ENCODE data around the gene BLNK.

BLNK gene

DNA sequence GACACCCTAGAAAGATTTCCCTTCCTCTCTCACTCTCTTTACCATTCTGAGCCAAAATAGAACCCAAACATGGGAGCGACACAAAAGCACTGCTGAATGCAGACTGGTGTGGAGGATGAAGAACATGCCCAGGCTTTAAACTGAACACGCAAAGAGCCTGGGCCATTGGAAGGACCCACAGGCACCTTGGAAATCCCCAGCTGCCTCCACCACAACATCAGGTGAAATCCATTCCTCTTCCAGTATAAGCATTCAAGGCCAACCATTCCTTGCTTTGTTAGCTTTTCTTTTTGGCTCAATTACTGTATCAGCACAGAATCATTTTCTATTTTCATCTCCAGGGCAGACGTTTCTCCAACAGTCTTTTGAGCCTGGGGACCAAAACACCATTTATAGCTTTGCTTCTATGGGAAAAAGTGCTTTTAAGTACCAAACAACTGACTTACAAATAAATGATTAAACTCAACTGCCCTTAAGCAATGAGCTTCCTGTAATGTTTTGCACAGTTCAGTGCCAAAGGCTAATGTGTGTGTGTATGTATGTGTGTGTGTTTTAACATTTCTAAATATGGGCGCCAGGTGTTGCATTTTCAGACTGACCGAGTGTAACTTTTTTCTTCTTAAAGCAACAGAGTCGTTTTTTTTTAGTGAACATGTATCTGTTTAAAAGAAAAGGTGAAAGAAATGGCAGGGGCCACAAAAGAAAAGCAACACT is 16.2 kb upstream of the BLNK start:
- DNase-seq, result no peak

DNA sequence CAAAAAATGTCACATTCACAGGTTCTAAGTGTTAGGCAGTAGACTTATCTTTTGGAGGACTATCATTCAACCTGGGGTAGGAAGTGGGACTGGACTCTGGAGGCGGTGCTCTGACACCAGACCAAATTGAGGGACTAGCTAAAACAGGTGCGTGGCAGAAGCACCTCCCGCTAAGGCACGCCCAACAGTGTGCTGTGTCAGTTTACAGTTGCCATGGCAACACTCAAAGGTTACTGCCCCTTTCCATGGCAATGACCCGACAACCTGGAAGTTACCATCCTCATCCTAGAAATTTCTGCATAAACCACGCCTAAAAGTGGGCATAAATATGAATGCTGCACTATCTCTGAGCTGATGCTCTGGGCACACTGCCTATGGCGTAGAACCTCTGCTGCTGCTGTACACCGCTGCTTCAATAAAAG is 14.0 kb upstream of the BLNK start:
- no peak for DNase-seq

DNA sequence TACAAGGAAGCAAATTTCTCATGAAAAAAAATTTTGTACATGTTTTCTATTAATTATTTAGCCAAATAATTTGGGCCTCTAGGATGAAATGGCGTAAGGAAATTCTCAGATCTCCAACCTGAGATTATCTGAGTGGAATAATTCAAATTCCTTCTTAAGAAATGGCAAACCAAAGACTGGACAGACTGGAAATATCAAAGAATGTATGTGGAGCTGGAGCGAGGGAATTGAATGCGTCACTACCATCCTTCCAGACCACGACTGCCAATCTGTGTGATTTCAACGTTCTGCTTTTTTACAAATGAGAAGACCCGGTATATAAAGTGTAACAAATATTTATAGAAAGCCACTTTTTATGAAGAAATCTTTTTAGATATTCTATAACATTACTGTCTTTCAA is 12.4 kb upstream of the BLNK start:
- no peak for DNase-seq

DNA sequence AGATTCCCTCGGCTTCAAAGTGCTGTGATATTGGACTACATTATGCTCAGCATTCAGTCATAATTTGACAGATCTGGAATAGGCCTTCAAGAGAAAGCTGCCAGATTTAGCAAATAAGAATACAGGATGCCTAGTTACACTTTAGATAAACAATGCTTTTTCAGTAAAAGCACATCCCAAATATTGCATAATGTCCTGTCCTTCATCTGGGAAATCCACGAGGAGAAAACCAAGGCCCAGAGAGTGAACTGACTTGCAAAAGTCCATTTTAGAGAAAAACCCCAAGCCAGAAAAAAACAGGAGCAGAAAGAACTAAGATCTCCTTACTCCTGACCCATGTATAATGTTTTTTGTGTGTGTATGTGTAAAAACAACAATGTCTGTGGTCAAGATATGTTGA is 12.0 kb upstream of the BLNK start:
- no peak for DNase-seq

DNA sequence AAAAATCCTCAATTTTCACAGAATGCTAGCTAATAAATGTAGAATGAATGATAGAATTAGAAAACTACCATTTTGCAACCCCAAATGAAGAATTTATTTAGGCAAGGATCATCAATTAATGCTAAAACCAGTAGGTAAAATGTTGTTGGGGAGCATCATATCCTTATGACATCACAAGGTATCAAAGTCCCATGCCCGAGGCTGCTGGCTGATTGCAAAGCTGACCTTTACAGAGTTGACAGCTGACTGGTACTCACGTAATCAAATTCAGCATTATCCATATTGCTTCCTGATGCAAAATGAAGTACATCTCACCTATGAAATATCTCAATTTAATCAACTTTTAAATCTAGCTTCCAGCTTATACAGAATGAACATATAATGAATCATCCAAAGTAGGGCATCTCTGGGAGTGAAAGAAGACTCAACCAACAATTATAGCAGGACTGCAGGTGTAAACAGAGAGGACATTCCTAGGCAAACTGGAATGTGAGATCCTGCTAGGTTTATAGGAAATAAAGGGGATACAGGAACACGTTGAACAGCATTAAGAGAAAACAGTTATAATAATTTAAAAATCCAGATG is 10.2 kb upstream of the BLNK start:
- DNase-seq, result no peak

DNA sequence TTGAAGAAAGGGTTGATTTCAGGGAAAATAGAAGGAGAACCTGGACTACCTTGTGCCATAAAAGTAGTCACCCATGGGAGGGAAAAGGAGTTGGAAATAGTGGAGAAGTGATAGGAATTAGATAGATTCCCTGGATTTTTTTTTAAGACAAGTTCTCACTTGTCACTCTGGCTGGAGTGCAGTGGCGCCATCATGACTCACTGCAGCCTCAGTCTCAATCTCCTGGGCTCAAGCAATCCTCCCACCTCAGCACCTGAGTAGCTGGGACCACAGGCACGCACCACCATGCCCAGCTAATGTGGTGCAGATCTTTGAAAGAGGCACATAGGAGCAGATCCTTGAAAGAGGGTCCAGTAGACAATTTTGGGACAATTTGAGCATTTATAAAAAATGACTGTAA is 9.5 kb upstream of the BLNK start:
- DNase-seq, result no peak

DNA sequence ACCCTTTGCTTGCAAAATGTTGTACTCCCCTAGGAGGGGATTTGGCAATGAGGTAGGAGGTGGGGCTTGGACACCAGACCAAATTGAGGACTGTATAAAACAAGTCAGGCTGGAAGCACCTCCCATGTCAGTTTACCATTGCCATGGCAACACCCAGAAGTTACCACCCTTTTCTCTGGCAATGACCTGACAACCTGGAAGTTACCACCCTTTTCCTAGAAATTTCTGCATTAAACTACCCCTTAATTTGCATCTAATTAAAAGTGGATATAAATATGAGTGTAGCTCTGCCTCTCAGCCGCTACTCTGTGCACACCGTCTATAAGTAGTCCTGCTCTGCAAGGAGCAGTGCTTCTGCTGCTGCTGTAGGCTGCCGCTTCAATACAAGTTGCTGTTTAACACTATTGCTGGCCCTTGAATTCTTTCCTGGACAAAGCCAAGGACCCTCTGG is 7.8 kb upstream of the BLNK start:
- no peak for DNase-seq

DNA sequence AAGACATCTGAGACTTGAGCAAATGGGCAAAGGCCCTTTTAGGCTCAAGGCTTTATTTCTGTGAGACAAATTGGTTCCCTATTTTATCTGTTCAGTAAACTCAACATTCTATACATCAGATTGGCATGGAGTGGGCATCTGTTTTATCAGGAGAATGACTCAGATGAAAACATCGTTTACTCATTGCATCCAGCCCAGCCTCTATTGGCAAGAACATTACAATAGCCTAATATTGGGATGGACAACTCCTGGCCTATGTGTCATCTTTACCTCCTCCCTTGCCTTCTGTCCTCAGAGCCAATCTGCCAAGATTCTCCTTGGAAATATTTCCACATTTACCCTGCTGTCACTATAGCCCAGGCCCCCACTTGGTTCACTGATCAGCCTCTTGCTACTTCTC is 5.5 kb upstream of the BLNK start:
- no peak for DNase-seq

DNA sequence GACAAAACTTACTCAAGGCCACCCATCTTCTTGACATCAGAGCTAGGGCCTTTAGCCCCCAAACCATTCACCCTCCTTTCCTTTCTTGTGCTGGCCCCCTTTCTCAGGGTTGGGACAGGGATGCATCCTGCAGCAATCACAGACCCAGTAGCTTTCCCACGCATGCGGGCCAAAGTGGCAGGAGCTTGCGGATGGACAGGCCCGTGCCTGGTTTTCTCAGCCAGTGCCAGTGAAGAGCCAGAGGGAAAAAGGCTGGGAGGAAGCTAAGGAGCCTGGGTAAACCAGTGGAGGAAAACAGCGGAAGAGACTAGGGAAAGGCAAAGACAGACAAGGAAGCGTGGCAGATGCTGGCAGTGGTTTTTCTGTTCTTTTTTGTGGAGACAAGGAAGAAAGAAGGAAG is 5.1 kb upstream of the BLNK start:
- no peak for DNase-seq

DNA sequence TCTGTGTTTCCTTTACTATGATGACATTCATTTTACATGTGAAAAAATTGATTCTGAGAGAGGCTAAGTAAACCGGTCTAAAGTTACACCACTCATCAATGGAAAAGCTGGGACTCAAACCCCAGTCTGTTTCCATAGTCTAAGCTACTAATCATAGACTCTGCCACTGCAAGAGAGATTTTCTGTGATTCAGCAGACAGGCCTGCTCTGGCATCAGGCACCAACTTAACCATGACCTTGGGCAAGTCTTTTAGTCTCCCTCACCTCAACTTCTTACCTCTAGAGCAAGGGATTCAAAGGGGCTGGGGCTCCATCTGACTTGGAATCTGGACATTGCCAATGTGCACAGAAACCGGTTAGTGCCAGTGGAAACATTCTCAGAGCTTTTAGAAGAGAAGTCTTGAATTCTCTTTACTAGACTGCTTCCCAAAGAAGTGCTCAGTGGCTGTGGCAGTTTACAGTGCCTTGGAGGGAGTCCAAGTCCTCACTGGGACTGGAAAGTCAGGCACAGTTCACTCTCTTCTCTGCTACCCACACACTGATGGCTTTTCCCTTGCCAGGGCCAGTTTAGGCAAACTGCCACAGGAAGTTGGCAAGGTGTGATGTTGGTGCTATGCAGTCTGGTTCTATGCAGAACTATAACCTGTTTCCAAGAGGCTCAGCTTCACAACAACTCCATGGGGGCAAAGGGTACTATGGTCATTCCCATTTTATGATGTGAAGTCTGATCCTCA is 4.5 kb upstream of the BLNK start:
- no peak for DNase-seq

DNA sequence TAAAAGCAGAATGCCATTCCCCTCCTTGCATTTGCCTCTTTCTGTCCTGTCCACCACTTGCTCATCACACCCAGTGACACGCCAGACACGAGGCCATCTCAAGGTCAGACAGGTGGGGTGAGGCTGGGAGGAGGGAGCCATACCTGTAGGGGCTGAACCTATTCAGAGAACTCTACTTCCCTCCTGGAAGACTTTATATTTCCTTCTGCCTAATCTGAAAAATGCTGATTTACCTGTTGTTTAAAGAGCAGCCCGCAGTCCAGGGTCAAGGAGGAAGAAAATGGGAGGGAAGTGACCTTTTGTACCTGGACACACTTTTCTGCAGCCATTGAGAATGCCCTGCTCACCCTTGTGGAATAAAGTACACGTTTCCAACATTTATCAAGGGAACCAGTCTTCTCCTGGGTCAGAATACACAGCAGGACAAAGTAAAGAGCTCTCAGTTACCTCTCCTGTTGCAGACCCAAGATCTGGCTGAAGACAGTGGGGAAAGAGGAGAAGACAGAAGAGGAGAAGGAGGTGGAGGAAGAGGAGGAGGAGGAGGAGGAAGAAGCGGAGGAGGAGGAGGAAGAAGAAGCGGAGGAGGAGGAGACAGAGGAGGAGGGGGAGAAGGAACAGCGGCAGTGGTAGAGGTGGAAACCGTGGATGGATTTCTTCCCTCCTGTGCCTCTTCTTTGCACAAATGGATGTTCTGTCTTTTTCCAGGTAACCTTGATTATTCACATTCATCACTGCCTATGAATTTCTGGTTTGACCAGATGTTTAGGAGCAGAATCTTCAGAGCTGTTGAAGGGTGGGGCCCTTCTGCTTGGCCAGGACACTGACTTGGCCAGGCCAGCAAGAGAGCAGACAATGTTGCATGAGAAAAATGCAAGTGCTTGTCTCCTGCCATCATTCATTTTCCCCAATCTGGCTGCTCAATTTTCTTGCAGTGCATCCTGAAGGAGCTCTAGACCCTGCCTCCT is 1.2 kb upstream of the BLNK start:
- DNase-seq, result no peak

DNA sequence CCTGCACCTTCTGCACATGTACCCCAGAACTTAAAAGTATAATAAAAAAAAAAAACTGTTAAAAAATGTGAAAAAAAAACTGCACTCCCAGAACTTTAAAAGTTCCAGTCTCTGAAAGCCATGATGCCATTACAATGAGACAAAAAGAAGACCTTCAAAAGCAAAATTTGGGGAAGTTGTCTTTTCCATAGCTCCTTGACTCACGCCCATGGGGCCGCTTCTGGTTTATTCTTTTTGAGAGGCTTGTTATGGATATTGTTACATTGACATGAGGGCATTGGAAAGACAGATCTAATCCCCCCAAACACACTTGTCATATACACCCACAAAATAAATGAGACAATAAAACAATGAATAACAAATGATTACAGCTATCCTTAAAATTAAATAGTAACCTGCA is 798 bp downstream of the BLNK start:
- no peak for DNase-seq

DNA sequence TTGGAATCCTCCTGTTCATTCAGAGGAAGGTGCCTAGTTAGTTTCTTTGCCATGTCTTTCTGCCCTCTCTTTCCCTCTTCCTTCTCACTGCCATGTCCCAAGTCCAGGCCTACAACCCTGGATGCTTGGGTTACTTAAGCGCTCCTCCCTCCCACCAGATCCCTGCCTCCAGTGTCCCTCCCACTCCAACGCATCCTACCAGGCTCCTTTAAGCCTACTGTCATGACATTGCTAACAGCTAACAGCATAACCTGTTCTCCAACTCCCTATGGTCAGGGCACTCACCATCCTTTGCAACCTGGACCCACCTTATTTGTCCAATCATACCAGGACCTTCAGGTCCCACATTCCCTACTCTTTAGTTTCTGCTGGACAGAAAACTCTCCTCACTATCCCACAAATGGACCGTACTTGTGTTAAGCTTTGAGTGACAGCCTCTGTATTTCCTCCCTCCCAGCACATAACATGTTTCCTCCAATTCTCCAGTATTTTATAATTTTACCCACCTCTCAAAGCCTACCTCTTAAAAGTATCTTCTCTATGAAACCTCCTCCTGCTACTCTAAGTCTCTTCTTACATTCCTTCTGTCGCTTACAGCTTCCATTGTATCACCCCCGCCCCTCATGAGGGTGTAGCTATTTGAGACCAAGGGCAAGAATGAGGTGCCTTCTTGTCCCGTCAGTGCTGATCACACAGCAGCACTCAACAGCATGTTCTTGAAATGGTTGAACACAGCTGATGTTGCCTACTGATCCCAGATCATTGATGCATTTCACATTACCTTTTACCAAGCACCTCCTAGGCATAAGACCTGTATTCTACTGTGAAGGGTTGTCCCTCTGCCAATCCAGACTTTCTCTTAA is 1.7 kb downstream of the BLNK start:
- DNase-seq, result no peak

DNA sequence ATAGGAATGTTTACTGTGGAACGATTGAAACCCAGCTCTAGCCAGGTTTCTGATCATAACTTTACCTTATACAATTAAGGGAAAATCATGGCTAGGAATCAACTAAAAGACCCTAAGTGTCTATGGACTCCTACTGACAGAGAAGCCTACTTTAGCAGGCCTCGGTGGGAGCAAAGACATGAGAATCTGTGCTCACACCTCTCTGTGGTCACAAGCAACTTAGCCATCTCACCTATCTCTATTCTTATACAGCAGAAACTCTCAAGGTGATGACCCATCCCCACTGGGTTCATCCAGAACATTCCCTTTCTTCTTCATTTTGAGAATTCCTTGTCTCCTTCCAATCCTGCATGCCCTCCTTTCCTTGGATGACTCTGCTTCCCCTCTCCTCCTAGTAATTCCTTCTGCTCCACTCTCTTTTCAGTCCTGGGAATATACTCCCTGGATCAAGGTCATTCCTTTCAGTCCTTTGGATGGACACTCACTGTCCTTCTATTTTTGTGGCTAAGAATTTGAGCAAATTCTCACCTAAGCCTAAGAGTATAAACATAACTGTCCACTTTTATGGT is 2.9 kb downstream of the BLNK start:
- DNase-seq, result no peak

DNA sequence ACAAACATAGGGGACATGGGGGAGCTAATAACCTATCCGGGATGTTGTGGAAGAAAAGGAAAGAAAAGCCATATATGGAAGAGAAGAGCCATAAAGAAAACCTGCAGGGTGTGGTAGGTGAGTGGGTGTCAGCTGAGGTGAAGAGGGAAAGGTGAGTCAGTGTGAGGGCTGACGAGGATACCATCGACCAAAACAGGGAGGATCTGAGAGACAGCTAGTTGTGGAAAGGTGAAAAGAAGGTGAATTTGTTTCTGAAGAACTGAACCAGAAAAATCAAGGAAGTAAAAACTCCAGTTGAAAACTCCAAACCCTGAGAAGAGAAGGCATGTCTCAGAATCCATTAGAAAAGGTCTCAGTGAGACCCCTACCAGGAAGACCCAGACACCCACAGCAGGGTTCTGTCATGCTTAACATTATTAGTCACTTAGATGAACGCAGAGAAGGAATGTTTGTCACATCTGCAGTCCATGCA is 4.1 kb downstream of the BLNK start:
- no peak for DNase-seq

DNA sequence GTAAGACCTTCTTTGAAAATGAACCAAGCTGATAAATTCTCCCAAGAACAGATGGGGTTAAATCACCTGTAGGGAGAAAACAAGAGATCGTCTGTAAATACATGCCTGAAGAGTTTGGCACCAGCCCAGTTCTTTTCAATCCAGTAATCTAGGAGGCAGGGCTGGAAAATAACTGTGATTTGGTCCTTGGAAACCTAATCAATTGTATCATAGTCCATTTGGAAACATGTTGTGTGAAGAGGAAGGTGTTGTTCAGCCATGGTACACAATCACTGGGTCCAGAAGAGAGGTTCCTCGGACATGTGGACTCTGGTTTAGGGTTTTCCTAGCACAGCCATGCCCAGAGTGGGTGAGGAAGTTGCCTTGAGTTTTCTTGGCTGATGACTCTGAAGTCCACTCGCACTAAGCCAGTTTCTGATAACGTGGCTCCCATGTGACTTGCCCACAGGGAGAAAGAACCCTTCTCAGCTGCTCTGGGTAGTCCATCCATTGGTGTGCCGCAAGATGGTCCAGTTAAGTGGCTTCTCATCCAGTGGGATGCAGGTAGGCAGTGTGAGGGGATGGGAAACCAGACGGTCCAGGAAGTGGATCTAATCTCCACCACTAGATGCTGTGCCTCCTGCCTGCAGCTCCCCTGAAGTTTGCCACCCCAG is 5.1 kb downstream of the BLNK start:
- DNase-seq, result no peak

DNA sequence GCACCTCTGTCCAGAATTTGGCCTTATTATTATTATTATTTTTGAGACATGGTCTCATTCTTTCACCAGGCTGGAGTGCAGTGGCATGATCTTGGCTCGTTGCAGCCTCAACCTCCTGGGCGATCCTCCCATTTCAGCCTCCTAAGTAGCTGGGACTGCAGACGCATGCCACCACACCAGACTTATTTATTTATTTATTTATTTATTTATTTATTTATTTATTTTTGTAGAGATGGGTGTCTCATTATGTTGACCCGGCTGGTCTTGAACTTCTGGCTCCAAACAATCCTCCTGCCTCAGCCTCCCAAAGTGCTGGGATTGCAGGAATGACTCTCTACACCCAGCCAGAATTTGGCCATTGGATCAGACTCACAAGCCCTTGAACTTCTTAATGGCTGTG is 6.4 kb downstream of the BLNK start:
- DNase-seq, result no peak

DNA sequence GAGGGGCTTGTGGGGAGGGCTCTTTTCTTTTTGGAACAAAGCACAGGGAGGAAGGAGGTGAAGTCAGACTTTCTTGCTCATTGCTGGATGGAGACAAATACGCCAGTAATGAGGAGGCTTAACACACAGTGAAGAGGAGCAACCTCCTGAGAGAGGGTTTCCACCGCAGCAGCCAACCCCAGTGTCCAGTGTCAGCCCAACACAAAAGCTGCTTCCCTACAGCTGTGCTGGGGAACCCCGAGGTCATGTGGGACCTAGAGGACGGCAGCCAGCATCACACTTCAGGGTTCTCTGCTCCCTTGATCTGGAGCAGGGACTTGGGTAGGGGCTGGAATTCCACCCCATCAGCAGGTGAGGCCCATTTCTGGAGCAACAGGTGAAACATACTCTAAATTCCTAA is 7.7 kb downstream of the BLNK start:
- no peak for DNase-seq

DNA sequence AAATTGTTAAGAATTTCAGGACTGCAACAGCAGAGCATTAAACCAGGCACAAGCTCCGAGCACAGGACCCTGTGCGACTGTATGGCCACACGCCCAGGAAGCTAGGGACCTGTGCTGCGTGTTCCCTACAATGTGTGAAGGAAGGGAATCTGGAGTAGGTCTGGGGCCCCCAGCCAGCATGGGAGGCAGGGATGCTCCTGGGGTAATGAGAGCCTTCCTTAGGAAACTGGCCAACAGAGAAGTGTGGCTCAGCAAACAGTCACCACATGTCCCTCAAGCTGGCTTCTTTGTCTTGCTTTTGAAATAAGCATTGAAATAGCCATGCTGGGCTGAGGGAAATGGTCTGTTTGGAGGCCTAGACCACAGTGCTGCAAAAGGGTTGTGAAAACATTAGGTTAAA is 8.2 kb downstream of the BLNK start:
- DNase-seq, result no peak

DNA sequence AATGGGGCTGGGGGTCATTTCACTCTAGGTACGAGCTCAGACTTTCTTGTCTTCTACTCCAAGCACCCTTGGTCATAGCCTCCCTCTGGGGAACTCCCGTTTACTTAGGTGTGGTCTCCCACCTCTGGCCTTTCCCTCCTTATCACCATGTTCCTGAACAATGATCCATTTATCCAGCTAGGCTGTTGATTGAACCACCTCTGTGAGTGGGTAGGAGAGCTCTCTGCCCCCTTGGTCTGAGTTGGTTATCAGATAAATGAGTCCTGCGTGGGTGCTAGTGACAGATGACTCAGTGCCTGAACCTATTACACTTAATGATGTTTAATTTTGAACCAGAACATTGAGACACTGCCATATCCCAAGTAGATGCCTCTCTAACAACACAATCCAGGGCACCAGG is 9.4 kb downstream of the BLNK start:
- no peak for DNase-seq

DNA sequence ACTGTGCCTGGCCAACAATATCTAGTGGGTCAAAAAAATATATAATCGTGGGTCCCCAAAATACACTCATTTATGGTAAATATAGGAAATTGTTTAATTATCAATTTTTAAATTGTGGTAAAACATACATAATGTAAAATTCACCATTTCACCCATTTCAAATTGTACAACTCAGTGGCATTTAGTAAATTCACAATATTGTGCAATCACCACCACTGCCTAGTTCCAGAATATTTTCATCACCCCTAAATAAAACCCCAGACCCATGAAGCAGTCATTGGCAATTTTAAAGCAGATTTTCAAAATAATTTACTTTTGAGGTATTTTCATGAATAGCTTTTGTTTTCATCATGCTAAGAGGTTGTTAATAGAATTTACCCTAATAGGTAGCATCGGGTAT is 10.2 kb downstream of the BLNK start:
- no peak for DNase-seq

Measured in activated CD4-positive, alpha-beta T cell treated with anti-CD3 and anti-CD28 coated beads, Interleukin-2, amount 50 U/mL, for 48 hours (primary cell).